Measurements from ENCODE around the gene VAMP1.
"Not testable (repeated sequence)": the region's sequence is repeated elsewhere in the genome, so short reads cannot be mapped to it uniquely, and the experiment has no call there.

VAMP1 gene

DNA sequence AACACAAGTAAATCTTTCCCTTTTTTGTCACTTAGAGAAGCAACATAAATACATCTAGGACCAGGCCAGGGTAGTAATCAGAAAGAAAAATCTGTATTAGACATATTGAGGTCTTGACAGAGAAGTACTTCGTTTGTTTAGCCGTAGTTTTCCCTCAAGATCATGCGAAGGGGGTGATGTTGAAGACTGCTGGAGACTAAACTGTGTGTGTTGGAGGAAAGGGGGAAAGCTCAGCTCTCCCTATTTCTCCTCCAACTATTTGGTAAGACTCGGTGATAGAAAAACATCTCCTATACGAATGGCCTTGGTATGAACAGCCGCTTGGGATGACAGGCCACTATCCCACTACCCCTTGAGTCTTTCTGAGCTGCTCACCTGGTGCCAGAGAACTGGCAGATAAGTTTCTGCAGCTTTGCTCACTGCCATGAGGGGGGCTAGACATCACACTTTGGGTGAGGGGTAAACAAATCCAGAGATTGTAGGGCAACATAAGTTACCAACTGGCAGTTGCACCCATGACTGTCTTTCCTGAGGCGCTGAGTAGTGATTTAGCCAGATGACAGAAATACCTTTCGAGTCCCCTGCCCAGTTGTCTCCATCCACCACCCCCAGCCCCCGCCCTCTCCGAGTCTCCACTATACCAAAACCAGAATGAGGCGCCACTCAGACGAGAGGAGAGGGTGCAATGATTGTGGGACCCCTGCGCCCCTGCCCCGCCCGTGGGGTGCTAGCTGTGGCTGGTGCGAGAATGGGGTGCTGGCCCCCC, 685 bp downstream of the VAMP1 start:
- DNase-seq (ENCODE audit: low spot score) = no peak

DNA sequence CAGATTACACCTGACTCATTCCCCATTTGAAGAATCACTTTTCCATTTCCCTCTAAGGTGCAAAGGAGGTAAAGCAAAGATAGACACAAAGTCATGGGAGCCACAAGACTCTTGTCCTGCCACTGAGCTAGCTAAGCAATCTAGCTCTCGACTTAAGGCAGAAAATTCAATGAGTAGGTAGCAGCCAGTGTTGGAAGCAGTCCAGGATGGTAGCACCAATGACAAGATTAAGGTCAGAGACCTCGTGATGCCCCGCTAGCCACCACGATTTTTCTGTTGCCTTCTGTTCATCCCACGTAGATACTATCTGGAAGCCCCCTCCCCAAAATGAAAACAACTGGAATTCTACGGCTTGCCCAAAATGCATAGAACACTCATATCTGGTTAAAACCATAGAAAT, 1.4 kb downstream of the VAMP1 start:
- no peak for DNase-seq (ENCODE audit: low spot score)

DNA sequence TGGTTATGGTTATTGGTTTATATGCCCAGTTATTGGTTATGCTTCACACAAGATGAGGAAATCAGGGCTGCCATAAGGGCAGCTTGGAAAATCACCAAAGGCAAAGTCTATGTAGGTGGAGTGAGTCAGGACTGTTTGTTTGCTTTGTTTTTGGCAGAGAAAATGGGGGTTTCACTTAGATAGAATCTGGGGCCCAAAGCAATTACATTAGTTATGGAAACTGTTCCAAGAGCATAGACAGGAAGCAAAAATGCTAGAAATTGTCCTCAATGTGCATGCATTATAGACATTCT, 2.2 kb downstream of the VAMP1 start:
- no peak for DNase-seq (ENCODE audit: low spot score)

DNA sequence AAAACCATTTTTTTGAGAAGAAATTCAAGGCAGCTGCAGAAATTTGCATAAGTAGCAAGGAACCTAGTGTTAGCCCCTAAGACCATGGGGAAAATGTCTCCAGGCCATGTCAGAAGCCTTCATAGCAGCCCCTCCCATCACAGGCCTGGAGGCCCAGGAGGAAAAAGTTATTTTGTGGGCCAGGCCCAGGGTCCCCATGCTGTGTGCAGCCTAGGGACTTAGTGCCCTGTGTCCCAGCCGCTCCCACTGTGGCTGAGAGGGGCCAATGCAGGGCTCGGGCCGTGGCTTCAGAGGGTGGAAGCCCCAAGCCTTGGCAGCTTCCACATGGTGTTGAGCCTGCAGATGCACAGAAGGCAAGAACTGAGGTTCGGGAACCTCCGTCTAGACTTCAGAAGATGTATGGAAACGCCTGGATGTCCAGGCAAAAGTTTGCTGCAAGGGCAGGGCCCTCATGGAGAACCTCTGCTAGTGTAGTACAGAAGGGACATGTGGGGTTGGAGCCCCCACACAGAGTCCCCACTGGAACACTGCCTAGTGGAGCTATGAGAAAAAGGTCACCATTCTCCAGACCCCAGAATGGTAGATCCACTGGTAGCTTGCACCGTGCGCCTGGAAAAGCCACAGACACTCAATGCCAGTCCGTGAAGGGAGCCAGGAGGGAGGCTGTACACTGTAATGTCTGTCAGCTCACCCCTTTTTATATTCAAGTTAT, 2.8 kb downstream of the VAMP1 start:
- not testable (repeated sequence) for DNase-seq (ENCODE audit: low spot score)

DNA sequence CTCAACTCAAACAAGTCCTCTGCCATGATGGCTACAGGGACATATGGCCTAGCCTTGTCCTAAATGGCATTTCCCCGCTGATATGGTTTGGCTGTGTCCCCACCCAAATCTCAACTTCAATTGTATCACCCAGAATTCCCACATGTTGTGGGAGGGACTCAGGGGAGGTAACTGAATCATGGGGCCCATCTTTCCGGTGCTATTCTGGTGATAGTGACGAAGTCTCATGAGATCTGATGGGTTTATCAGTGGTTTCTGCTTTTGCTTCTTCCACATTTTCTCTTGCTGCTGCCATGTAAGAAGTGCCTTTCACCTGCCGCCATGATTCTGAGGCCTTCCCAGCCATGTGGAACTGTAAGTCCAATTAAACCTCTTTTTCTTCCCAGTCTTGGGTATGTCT, 3.7 kb downstream of the VAMP1 start:
- not testable (repeated sequence) for DNase-seq (ENCODE audit: low spot score)

DNA sequence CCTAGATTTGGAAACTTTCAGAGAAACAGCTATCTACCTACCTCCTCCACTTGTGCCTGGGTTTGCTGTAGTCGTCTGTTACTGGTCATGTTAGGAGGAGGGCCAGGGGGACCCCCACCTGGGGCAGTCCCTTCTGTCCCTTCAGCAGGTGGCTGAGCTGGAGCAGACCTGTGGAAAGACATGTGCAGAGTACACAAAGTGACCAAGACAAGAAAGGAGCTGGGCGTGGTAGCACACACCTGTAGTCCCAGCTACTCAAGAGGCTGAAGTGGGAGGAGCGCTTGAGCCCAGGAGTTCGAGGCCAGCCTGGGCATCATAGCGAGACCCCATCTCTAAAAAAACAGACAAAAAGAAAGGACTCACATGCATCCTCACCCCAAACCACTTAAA, 4.3 kb downstream of the VAMP1 start:
- DNase-seq (ENCODE audit: low spot score) = no peak

DNA sequence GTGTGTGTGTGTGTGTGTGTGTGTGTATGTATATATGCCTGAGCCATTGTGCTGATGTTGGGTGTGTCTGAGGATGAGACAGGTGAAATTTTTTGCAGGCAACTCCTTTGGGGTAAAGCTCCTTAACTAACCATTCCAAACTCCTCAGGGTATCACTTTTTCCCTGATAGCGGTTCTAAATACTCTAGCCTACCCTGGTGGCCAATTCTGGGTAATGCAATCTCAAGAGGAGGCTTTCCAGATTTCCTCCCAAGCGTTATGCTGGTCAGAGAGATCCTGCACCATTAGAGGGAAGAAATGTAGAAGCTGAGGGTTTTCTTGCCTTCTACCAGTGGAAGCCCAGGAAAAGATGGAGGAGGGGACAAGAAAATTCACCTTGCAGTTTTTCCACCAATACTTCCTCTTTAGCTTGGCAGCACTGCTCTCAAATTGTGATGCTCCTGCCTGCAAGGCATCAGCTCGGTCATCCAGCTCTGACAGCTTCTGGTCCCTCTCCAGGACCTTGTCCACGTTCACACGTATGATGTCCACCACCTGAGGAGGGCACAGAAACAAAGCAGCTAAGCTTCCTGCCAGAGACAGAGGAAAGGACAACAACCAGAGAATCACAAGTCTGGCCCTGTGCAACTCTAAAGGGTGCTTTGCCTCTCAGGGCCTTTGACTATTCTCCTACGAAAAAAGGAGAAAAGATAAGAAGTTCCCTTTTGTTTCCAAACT, 4.9 kb downstream of the VAMP1 start:
- peak; percentile 74 for DNase-seq (ENCODE audit: low spot score)

DNA sequence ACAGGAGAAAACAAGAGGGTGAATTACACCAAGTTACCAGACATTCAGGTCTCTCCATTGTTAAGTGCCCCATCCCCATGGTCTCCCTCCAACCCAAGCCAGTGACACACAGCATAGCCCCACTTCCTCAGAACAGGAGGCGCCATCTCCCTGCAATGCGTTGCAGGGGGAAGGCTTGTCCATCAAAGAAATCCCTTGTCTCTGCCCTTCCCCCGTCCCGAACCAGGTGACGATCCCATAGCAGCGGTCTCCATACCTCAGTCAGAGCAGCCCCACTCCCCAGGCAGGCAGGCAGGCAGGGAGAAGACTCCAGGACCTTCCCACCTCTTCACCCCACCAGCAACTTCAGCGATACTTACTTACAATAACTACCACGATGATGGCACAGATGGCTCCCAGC, 5.9 kb downstream of the VAMP1 start:
- no peak for DNase-seq (ENCODE audit: low spot score)

GRCh38 chr12:6463858-6464257, 6.6 kb downstream of the VAMP1 start:
- DNase-seq (ENCODE audit: low spot score) = no peak

DNA sequence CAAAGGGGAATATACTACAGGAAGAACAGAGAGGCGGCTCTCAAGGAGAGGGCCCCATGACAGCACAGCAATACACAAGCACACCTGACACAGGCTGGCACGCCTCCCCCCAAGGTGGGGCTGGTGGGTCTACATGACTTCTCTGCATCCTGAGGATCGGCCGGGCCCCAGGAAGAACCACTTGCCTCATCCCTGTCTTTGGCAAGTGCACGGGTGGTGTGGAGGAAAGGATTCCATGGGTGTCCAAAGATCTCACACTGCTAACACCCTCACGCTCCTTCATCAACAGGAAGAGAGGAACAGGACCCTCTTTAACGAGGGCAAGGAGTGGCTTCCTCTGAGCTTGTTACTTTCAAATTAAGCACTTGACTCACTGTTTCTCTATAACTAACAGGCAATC, 7.3 kb downstream of the VAMP1 start:
- DNase-seq (ENCODE audit: low spot score) = peak; percentile 45

DNA sequence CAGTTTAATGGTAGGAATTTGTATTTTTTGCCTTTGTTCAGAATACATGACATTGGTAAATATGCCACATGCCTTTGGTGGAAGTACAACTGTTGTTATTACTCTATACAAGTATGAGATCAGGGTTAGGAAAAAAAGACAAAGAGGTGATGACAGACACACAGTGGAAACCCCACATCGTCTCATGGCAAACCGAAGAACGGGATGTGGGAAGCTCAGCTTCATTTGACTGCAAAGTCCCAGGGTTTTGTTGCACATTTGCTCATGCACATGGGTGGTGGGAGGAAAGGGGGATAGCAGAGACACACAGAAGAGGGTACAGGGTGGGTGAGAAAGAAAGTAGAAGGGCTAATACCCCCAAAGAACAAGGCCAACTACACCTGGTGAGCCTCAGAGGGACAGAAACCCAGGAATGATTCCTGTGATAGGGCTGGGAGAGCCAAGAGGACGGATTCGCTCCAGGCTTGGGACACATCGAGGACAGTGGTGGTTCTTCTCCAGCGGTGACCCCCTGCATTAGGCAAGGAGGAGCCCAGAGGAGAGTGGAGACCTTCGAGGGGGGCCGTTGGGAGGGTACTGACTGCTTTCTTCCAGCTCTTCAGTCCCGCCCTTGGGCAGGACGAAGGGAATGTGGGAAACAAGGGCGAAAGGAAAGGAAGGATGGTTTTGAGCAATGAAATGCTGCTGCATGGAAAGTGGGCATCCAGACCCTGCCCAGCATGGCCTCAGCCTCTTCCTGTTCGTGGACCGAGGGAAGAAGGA, 8.1 kb downstream of the VAMP1 start:
- DNase-seq (ENCODE audit: low spot score) = no peak

GRCh38 chr12:6461401-6462233, 8.9 kb downstream of the VAMP1 start:
- peak; percentile 82 for DNase-seq (ENCODE audit: low spot score)

DNA sequence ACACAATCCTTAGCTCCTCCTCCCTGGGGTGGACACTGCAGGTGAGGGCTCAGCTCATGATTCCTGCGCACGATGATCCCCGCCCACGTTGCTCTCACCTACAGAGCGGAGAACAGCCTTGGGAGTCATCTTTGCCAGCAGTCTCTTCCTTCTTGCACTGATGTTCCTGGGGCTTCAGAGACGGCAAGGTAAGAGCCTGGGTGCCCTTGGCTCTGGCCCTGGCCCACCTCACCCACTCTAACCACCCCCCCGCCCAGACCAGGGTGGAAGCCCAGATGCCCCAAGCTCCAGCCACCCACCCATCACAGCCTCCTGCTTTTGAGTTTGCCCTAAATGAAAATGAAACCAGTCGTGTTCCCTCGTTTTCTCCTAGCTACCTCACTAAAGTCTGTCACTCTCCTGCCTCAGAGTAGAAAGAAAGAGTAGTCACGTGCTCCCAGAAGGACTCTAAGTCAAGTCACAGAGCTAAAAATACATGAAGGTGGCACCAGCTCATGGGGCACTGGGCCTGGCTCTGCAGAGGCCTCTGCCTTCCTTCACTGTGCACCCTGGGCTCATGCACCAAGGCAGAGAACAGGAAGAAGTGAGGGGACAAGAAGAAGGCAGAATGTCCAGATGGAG, 9.6 kb downstream of the VAMP1 start:
- DNase-seq (ENCODE audit: low spot score) = peak; percentile 58

GRCh38 chr12:6459004-6459337, 11.5 kb downstream of the VAMP1 start:
- no peak for DNase-seq (ENCODE audit: low spot score)

DNA sequence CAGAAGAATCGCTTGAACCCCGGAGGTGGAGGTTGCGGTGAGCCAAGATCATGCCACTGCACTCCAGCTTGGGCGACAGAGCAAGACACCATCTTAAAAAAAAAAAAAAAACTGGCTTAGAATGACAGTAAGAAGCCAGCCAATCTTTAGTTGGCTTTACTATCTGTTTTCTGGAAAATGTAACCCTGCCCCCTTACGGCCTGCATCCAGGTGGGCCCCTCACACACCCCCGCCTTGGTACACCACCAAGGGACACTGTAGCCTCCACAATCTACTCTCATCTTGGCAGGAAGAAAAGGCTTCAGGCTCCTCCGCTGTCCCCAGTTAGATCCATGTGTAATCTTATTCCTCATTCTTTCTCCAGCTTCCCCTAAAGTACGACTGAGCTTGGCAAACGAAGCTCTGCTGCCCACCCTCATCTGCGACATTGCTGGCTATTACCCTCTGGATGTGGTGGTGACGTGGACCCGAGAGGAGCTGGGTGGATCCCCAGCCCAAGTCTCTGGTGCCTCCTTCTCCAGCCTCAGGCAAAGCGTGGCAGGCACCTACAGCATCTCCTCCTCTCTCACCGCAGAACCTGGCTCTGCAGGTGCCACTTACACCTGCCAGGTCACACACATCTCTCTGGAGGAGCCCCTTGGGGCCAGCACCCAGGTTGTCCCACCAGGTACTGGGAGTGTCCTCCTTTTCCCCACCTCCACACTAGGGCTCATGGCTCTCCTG, 12.0 kb downstream of the VAMP1 start:
- DNase-seq (ENCODE audit: low spot score) = no peak

DNA sequence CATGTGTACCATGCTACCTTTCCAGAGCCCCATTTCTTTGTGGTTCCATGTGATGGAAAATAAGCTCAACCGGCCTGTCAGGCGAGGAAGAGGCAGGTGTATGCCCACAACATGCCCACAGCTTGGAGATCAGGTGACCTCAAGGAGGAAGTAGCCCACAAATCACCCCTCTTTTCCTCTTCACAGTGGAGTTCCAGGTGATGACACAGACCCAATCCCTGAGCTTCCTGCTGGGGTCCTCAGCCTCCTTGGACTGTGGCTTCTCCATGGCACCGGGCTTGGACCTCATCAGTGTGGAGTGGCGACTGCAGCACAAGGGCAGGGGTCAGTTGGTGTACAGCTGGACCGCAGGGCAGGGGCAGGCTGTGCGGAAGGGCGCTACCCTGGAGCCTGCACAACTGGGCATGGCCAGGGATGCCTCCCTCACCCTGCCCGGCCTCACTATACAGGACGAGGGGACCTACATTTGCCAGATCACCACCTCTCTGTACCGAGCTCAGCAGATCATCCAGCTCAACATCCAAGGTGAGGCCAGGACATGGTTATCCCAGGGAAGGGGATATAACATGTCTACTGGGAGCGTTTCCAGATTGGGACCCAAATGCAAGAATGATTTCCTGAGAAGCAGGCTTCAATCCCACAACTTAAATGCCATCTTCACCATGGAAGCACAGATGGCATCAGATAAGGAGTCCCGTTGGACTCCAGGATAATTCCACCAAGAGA, 13.1 kb downstream of the VAMP1 start:
- DNase-seq (ENCODE audit: low spot score) = no peak

DNA sequence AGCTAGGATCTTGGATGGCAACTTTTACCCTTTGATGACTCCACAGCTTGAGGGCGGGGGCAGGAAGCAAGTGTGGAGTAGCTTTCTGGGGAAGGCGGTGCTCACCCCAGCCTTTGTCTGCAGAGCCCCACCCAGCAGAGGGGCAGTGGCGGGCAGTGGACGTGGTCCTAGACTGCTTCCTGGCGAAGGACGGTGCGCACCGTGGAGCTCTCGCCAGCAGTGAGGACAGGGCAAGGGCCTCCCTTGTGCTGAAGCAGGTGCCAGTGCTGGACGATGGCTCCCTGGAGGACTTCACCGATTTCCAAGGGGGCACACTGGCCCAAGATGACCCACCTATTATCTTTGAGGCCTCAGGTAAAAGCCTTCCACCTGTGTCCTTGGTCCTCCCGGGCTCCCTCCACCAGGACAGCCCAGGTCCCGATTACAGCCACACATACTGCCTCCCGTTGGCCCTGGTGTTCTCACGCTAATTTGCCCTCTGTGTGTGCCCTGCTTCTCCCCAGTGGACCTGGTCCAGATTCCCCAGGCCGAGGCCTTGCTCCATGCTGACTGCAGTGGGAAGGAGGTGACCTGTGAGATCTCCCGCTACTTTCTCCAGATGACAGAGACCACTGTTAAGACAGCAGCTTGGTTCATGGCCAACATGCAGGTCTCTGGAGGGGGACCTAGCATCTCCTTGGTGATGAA, 17.4 kb downstream of the VAMP1 start:
- DNase-seq (ENCODE audit: low spot score) = no peak

- no peak for DNase-seq (ENCODE audit: low spot score)
These were observed 18.1 kb downstream of the VAMP1 start for GRCh38 chr12:6452245-6452943.

All from CD4-positive, alpha-beta T cell treated with Interleukin-2 at 100 ng/mL for 4 hours (primary cell).